Stimulated activated CD4-positive, alpha-beta T cell treated with anti-CD3 and anti-CD28 coated beads, Interleukin-1b, Interleukin-23, amount 100 ng/mL, for 1 hour (primary cell): ENCODE data around the gene PHB1.
"Not testable (repeated sequence)": the region's sequence is repeated elsewhere in the genome, so short reads cannot be mapped to it uniquely, and the experiment has no call there.

Experiments
- DNase-seq, 2 donors: peaks; one replicate each; pipeline ENCODE4 v3.0.0-alpha.2; 2020; ENCODE audit warnings: low read depth in 2 of 2

PHB1 gene

GRCh38 chr17:49439673-49440571 lies 25.2 kb upstream of the PHB1 start:
- DNase-seq, result no peak

- no peak for DNase-seq
Measured at GRCh38 chr17:49439305-49439672, 24.6 kb upstream of the PHB1 start.

DNA sequence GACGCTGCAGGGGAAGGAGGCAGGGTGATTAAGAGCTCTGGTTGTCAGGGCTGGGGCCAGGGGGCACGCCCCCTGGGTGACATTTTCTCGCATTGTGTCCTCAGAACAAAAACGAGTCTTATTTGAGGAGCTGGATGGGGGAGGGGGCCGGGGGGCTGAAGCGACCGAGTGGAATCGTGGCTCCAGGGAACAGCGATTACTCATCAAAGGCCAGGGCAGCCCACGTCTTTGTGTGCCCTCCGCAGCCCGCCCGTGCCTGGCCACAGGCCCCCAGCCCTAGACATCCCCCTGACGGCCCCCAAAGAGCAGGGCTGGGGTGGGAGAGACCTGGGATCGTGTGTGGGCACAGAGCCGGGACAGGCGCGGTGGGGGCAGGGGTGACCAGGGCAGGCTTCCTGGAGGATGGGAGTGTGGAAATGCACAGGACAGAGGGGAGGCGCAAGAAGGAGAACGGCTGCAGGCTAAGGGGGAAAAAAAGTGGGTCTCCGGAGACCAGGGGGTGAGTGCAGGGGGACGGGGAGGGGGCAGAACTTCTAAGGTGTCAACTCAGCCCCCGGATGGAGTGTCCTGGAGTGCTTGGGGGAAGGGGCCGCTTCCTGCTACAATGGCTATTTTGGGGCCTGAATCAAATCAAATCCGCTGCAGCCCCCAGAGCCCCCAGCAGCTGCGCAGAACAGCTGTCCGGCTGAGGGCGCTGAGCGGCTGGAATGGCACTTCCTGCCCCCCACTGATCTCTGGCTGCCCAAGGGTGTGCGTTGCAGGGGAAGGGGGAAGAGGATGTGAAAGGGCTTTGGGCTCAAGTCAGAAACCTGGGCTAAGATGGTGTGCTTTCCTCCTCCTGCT lies 24.0 kb upstream of the PHB1 start:
- DNase-seq, result no peak

DNA sequence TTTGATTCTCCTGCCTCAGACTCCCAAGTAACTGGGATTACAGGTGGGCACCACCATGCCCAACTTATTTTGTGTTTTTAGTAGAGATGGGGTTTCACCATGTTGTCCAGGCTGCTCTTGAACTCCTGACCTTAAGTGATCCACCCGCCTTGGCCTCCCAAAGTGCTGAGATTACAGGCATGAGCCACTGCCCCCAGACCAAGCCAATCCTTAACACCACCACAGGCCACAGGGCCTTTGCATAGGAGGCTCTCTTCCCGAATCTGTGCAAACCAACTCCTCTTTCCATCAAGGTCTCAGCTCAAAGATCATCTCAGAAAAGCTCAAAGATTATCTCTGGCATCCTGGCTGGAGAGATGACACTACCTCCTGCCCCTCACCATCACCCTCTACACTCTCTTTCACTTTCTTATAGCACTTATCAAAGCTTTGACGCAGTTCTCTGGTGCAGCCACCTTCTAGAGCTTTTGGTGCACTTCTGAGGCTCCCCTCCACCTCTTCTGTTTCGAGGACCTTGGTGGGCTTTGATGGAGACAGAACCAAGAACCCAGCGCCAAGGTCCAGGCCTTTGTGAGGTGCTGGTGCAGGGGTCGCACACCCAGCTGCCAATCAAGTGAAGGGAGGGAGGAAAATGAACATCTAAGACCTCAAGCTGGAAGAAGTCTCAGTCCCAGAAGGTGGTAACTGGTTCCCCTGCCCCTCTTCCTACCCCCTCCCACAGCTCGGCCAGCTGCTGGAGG lies 23.2 kb upstream of the PHB1 start:
- DNase-seq, result no peak

DNA sequence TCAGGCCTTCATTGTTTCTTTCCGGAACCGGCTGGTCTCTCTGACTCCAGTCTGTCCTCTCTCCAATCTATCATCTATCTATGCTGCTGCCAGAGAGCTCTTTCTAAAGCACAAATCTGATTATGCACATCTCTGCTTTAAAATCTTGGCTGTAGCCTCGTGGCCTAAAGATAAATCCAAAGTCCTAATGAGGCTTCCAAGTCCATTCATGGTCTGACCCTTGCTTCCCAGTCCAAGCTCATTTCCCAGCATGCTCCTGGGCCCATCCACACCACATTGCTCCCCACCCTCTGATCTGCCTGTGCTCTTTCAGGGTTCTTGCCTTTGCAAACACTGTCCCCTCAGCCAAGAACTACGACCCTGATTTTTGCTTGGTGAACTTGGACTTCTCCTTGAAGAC lies 21.5 kb upstream of the PHB1 start:
- DNase-seq, result no peak

DNA sequence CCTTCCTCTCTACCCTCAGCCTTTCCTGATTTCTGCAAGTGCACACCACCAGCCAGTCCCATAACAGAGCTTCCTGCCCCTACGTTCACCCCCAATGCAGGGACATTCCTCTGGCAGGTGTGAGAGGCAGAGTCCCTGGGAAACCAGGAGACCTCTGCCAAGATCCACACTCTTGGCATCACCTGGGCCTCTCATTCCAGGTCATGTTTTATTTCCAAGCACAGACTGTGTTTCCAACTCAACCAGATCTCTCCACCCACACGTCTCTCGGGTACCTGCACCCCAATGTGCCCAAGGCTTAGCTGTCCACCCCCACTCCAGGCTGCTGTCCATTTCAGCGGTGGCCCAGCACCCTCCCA lies 21.0 kb upstream of the PHB1 start:
- DNase-seq, result no peak

- DNase-seq, result peak in 1 of 2 donors; percentile 10
Measured at GRCh38 chr17:49434821-49435670, 20.4 kb upstream of the PHB1 start.

GRCh38 chr17:49433000-49433694 lies 18.5 kb upstream of the PHB1 start:
- no peak for DNase-seq

GRCh38 chr17:49431743-49432142 lies 17.1 kb upstream of the PHB1 start:
- DNase-seq, result no peak

- no peak for DNase-seq
Measured at GRCh38 chr17:49425004-49425286, 10.3 kb upstream of the PHB1 start.

DNA sequence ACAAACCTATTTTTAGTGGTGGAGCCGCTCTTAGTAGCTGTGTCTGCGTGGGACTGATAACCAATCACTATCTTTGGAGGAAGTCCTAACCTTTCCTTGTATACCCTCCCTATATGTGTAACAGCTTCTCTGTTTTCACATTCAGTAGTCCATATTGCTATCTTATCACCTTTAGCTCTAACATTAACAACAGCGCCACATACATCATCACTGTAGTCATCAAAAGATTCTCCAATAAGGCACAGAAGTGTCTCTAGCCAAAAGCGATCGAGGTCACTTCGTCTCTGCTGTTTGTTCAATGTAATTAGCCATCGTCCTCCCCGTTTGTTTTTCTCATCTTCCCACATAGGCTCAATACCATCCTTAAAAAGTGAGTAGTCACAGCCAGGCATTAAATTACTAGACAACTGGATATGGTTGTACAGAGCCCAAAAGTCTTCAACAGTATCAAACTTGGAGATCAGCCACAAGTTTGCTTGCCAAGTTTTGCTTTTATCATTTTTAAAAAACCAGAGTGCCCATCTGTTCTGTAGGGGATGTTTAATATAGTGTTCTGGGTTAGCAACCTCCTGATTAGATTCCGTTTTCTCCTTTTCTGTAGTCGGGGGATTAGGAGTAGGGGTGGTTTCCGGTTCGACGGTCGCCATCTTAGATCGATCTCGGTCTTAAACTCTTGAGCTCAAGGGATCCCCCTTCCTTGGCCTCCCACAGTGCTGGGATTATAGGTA lies 9.8 kb upstream of the PHB1 start:
- DNase-seq, result not testable (repeated sequence)

GRCh38 chr17:49422714-49423113 lies 8.0 kb upstream of the PHB1 start:
- DNase-seq, result no peak

- DNase-seq, result not testable (repeated sequence)
Measured at GRCh38 chr17:49419761-49420160, 5.1 kb upstream of the PHB1 start.

DNA sequence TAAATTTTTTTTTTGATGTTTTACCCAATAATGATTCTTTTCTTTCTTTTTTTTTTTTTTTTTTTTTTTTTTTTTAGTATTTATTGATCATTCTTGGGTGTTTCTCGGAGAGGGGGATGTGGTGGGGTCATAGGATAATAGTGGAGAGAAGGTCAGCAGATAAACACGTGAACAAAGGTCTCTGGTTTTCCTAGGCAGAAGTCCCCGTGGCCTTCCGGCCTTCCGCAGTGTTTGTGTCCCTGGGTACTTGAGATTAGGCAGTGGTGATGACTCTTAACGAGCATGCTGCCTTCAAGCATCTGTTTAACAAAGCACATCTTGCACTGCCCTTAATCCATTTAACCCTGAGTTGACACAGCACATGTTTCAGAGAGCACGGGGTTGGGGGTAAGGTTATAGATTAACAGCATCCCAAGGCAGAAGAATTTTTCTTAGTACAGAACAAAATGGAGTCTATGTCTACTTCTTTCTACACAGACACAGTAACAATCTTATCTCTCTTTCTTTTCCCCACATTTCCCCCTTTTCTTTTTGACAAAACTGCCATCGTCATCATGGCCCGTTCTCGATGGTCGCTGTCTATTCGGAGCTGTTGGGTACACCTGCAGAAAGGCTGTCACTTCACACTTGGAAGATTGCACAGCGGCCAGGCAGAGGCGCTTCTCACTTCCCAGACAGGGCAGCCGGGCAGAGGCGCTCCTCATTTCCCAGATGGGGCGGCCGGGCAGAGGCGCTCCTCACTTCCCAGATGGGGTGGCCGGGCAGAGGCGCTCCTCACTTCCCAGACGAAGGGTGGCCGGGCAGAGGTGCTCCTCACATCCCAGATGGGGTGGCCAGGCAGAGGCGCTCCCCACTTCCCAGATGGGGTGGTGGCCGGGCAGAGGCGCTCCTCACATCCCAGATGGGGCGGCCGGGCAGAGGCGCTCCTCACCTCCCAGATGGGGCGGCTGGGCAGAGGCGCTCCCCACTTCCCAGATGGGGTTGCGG lies 4.4 kb upstream of the PHB1 start:
- not testable (repeated sequence) for DNase-seq

DNA sequence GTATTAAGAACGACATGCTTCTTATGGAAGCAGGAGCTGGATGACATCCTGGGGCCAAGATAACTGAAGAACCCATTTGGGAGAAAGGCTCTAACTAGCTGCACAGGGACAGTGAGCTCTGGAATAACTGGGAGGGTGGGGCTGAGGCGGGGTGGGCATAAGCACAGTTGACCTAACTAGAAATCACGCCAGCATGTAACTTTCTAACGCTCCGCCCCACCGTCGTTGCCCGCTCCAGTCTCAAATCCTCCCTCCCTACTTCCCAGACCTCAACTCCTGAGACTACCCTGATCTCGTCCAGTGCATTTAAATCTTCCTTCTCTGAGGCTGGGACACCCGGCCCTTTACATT lies 436 bp downstream of the PHB1 start:
- no peak for DNase-seq

DNA sequence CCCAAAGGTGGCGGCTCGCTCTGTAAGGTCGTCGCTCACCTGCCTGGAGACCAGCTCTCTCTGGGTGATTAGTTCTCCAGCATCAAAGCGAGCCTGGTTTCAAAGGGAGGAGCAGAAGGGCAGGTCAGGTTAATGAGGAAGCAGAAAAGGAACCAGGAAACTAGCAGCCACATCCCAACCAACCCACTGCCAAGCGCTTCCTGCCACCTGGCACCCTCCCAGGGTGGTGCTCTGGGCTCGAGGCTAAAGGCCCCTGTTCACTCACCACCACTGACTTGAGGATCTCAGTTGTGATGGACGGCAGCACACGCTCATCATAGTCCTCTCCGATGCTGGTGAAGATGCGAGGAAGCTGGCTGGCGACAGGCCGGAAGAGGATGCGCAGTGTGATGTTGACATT lies 5.6 kb downstream of the PHB1 start:
- DNase-seq, result no peak

- peak; percentile 62 to 80 for DNase-seq
Measured at GRCh38 chr17:49407981-49408501, 6.6 kb downstream of the PHB1 start.

DNA sequence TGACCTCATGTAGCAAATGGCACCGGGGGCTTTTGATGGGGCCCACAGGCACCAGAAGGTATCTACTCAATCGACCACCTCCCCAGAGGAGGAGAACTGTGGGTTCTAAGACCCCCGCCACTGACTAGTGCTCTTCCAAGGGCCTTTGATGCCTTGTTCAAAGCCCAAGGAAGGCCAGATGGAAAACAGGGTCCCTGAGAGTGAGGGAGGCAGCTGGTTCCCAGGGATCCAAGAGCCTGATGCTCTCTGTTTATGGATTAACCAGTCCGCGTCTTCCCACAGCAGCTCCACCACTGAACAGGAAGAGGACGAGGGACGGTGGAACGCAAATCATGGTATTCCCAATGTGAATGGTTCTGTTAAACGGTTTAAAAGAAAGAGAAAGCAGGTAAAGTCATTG lies 7.6 kb downstream of the PHB1 start:
- no peak for DNase-seq
